HepG2 (cell line): ENCODE measurements around the gene SERTAD3. TPM values are rescaled to one million over a fixed set of nuclear protein-coding genes. Genes with fewer than 3 reads are reported as not detected.

ENCODE experiments used
- ASH2L ChIP-seq: fragments of 300-600, 200-600 bp; sonication (generic); IDR thresholded peaks from 2 replicates; pipeline ENCODE4 v1.7.0; 2017; ENCODE audit warnings: low read depth, mild to moderate bottlenecking, moderate library complexity, mixed read lengths, low read length; ENCODE audit not compliant: insufficient read length
- JDP2 ChIP-seq: sonication (generic); formaldehyde crosslinking; IDR thresholded peaks from 2 replicates; pipeline ENCODE4 v1.8.1; 2022; ENCODE audit warnings: missing genetic modification reagents, borderline replicate concordance
- MAFK ChIP-seq, 2 experiments: IDR thresholded peaks in 1 of 2; conservative IDR thresholded peaks in 1 of 2; 2 replicates each; pipeline ENCODE4 v1.6.1; 2011; ENCODE audit warnings: improper control_type of control experiment in 2 of 2, low read length in 2 of 2
- SMAD1 ChIP-seq: sonication (generic); formaldehyde crosslinking; IDR thresholded peaks from 2 replicates; pipeline ENCODE4 v1.4.0; 2020; ENCODE audit warnings: missing genetic modification reagents, low read depth, mild to moderate bottlenecking, borderline replicate concordance
- SRSF4 ChIP-seq: fragments of 200-400 bp; formaldehyde crosslinking; IDR thresholded peaks from one replicate; pipeline ENCODE4 v1.6.1; 2018; ENCODE audit warnings: mild to moderate bottlenecking, low read depth, low read length, moderate library complexity; ENCODE audit not compliant: poor library complexity, severe bottlenecking
- TP53 ChIP-seq: sonication (generic); formaldehyde crosslinking; conservative IDR thresholded peaks from 2 replicates; pipeline ENCODE4 v1.4.0; 2020; ENCODE audit warnings: missing genetic modification reagents
- ZBTB20 ChIP-seq: sonication (generic); formaldehyde crosslinking; IDR thresholded peaks from 2 replicates; pipeline ENCODE4 v1.8.1; 2023; ENCODE audit warnings: missing genetic modification reagents, low read depth, mild to moderate bottlenecking, borderline replicate concordance
- ZNF207 ChIP-seq: fragments of 450-650 bp; IDR thresholded peaks from 2 replicates; pipeline ENCODE4 v1.6.1; 2016; ENCODE audit warnings: antibody characterized with exemption, borderline replicate concordance
- ZNF274 ChIP-seq: sonication (generic); formaldehyde crosslinking; IDR thresholded peaks from 2 replicates; pipeline ENCODE4 v1.5.1; 2020; ENCODE audit warnings: mild to moderate bottlenecking, missing genetic modification reagents
- ZNF432 ChIP-seq: sonication (generic); formaldehyde crosslinking; IDR thresholded peaks from 2 replicates; pipeline ENCODE4 v1.5.0; 2020; ENCODE audit warnings: missing genetic modification reagents, mild to moderate bottlenecking, borderline replicate concordance
- ZNF501 ChIP-seq: sonication (generic); formaldehyde crosslinking; IDR thresholded peaks from 2 replicates; pipeline ENCODE4 v1.5.1; 2020; ENCODE audit warnings: mild to moderate bottlenecking, moderate library complexity, missing genetic modification reagents
- ZNF598 ChIP-seq: sonication (generic); formaldehyde crosslinking; IDR thresholded peaks from 2 replicates; pipeline ENCODE4 v1.5.1; 2020; ENCODE audit warnings: mild to moderate bottlenecking, missing genetic modification reagents, borderline replicate concordance
- ZNF749 ChIP-seq: sonication (generic); formaldehyde crosslinking; IDR thresholded peaks from 2 replicates; pipeline ENCODE4 v1.8.0; 2022; ENCODE audit warnings: mild to moderate bottlenecking, missing genetic modification reagents, moderate library complexity, borderline replicate concordance
- polyA plus RNA-seq, 8 experiments: library from polyadenylated mRNA; depleted of rRNA in 3 of 8; stranded (reverse) in 7 of 8; unstranded in 1 of 8; fragments of >200 nt; fragmentation: Illumina TruSeq in 4 of 8; extraction: Trizol in 4 of 8; gene quantifications; 2 replicates each; pipeline versions ENCODE4 v1.2.1 to v1.2.3, GENCODE V29; 2011 to 2016; ENCODE audit warnings: low read depth in 4 of 8, missing spikeins in 1 of 8, mixed read lengths in 1 of 8; ENCODE audit not compliant: insufficient read depth in 1 of 8
- total RNA-seq, 5 experiments: library from RNA; depleted of rRNA; stranded (reverse); fragments of >200 nt; fragmentation: Illumina TruSeq; extraction: Trizol; gene quantifications; 2 replicates each; pipeline ENCODE4 v1.2.3, GENCODE V29; 2016; ENCODE audit warnings: low read depth in 1 of 5
- TF ChIP-seq, protein P1 (sequence below): IDR thresholded peaks from 2 replicates; pipeline ENCODE4 v1.6.1; 2016
- TF ChIP-seq, protein P2 (sequence below): sonication (generic); formaldehyde crosslinking; IDR thresholded peaks from 2 replicates; pipeline ENCODE4 v1.5.0; 2020; ENCODE audit warnings: missing genetic modification reagents
- TF ChIP-seq, protein P3 (sequence below): IDR thresholded peaks from 2 replicates; pipeline ENCODE4 v1.6.1; 2016; ENCODE audit warnings: control low read depth
- TF ChIP-seq, protein P4 (sequence below): sonication (generic); formaldehyde crosslinking; IDR thresholded peaks from 2 replicates; pipeline ENCODE4 v1.4.0; 2020; ENCODE audit warnings: missing genetic modification reagents
- TF ChIP-seq, protein P5 (sequence below): sonication (generic); IDR thresholded peaks from 2 replicates; pipeline ENCODE4 v1.6.1; 2016; ENCODE audit warnings: low read depth, borderline replicate concordance

SERTAD3 gene
- total and polyA plus RNA-seq, 2 of the 13 experiments (the other 11 are each of a cell fraction or from before 2014, with no cell fraction given) = 9.6 to 16.9 TPM

DNA sequence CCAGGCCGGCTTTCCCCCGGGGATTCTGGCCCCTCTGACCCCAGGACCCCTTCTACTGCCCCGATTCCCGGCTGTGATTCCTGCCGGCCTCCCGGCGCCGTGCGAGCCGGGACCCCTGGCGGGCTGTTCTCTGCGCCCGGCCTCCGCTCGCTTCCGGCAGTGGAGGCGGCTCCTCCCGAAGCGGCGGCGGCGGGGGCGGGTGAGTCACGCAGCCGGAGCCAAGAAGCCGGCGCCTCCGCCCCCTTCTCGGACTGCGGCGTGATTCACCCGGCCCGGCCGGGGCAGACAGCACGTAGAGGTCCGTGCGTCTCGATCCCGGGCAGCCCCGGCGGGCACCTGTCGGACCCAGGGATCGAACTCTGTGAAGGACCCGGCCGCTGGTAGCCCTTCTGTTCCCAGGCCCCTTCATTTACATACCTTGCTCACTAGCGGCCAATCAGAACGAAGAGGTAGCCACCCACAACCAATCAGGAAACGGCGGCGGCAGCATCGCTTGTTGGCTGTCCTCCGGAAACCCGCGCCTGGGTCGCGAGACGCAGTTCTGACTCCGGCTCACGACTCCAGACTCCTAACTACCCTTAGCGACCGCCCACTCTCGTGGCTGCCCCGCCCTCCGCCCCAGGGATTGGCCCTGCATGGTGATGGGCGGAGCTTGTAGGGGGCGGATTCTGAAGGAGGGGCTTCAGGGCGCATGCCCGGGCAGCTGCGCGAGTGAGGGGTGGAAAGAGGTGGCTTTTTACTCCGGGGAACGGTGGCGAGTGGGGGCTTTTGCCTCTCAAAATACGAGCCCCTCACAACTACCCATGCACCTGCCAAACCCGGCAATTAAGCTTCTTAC, 18.5 kb downstream of the SERTAD3 start, which contains the start of gene SERTAD1 (continued):
- TF ChIP-seq, protein P1, sequence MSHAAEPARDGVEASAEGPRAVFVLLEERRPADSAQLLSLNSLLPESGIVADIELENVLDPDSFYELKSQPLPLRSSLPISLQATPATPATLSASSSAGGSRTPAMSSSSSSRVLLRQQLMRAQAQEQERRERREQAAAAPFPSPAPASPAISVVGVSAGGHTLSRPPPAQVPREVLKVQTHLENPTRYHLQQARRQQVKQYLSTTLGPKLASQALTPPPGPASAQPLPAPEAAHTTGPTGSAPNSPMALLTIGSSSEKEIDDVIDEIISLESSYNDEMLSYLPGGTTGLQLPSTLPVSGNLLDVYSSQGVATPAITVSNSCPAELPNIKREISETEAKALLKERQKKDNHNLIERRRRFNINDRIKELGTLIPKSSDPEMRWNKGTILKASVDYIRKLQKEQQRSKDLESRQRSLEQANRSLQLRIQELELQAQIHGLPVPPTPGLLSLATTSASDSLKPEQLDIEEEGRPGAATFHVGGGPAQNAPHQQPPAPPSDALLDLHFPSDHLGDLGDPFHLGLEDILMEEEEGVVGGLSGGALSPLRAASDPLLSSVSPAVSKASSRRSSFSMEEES = no peak
- TF ChIP-seq SRSF4 = no peak
- TF ChIP-seq ZNF598 = no peak
- TF ChIP-seq, protein P2, sequence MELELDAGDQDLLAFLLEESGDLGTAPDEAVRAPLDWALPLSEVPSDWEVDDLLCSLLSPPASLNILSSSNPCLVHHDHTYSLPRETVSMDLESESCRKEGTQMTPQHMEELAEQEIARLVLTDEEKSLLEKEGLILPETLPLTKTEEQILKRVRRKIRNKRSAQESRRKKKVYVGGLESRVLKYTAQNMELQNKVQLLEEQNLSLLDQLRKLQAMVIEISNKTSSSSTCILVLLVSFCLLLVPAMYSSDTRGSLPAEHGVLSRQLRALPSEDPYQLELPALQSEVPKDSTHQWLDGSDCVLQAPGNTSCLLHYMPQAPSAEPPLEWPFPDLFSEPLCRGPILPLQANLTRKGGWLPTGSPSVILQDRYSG (CRISPR knock-in tag) = 0 out of 2 replicates have a peak, but pooled peaks have one; percentile 54
- no peak; the same call in 1 of the 2 replicates for TF ChIP-seq TP53 (CRISPR knock-in tag)
- TF ChIP-seq SMAD1 (CRISPR knock-in tag) = no peak
- no peak for TF ChIP-seq ASH2L
- no peak; the same call in 1 of the 2 replicates for TF ChIP-seq ZNF749
- TF ChIP-seq ZNF207 = no peak
- no peak for TF ChIP-seq MAFK (conservative IDR thresholded peaks at IDR 0.05 in 1 of 2, IDR thresholded peaks at IDR 0.05 in 1 of 2; ENCODE audit: low read length in 2 of 2)
- TF ChIP-seq ZNF501 (CRISPR knock-in tag) = peak; percentile 82
- TF ChIP-seq, protein P3, sequence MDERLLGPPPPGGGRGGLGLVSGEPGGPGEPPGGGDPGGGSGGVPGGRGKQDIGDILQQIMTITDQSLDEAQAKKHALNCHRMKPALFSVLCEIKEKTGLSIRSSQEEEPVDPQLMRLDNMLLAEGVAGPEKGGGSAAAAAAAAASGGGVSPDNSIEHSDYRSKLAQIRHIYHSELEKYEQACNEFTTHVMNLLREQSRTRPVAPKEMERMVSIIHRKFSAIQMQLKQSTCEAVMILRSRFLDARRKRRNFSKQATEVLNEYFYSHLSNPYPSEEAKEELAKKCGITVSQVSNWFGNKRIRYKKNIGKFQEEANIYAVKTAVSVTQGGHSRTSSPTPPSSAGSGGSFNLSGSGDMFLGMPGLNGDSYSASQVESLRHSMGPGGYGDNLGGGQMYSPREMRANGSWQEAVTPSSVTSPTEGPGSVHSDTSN (CRISPR knock-in tag) = no peak
- TF ChIP-seq JDP2 (CRISPR knock-in tag) = no peak; the same call in 1 of the 2 replicates
- TF ChIP-seq, protein P4, sequence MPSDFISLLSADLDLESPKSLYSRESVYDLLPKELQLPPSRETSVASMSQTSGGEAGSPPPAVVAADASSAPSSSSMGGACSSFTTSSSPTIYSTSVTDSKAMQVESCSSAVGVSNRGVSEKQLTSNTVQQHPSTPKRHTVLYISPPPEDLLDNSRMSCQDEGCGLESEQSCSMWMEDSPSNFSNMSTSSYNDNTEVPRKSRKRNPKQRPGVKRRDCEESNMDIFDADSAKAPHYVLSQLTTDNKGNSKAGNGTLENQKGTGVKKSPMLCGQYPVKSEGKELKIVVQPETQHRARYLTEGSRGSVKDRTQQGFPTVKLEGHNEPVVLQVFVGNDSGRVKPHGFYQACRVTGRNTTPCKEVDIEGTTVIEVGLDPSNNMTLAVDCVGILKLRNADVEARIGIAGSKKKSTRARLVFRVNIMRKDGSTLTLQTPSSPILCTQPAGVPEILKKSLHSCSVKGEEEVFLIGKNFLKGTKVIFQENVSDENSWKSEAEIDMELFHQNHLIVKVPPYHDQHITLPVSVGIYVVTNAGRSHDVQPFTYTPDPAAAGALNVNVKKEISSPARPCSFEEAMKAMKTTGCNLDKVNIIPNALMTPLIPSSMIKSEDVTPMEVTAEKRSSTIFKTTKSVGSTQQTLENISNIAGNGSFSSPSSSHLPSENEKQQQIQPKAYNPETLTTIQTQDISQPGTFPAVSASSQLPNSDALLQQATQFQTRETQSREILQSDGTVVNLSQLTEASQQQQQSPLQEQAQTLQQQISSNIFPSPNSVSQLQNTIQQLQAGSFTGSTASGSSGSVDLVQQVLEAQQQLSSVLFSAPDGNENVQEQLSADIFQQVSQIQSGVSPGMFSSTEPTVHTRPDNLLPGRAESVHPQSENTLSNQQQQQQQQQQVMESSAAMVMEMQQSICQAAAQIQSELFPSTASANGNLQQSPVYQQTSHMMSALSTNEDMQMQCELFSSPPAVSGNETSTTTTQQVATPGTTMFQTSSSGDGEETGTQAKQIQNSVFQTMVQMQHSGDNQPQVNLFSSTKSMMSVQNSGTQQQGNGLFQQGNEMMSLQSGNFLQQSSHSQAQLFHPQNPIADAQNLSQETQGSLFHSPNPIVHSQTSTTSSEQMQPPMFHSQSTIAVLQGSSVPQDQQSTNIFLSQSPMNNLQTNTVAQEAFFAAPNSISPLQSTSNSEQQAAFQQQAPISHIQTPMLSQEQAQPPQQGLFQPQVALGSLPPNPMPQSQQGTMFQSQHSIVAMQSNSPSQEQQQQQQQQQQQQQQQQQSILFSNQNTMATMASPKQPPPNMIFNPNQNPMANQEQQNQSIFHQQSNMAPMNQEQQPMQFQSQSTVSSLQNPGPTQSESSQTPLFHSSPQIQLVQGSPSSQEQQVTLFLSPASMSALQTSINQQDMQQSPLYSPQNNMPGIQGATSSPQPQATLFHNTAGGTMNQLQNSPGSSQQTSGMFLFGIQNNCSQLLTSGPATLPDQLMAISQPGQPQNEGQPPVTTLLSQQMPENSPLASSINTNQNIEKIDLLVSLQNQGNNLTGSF = no peak
- TF ChIP-seq, protein P5, sequence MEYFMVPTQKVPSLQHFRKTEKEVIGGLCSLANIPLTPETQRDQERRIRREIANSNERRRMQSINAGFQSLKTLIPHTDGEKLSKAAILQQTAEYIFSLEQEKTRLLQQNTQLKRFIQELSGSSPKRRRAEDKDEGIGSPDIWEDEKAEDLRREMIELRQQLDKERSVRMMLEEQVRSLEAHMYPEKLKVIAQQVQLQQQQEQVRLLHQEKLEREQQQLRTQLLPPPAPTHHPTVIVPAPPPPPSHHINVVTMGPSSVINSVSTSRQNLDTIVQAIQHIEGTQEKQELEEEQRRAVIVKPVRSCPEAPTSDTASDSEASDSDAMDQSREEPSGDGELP = no peak
- TF ChIP-seq ZBTB20 = 0 out of 2 replicates have a peak, but pooled peaks have one; percentile 26
- TF ChIP-seq ZNF432 = no peak
- no peak for TF ChIP-seq ZNF274
